ENCODE measurements around the gene TMEM204.
A peak's percentile ranks its signal among the peaks of the same experiment; 100 is the strongest.

TMEM204 gene

GRCh38 chr16:1510272-1510671 is 23.2 kb upstream of the TMEM204 start:
- peak overlapping the region; percentile 17; the same call in 1 of the 2 replicates for H3K27ac ChIP-seq

GRCh38 chr16:1510941-1511351 is 22.5 kb upstream of the TMEM204 start:
- H3K27ac ChIP-seq = peak overlapping the region; percentile 17; the same call in 1 of the 2 replicates
- TF ChIP-seq CTCF (conservative IDR thresholded peaks at IDR 0.05; ENCODE audit: low read depth) = no peak
- ChIA-PET CTCF (interaction anchor here (0.6 kb wide), 1 partner anchor 361 kb away, joined by 3 read pairs; no protein-coding TSS in a partner anchor), POLR2A (ENCODE audit: low non-redundant PET) (interaction anchor here (0.6 kb wide), 1 partner anchor 285 kb away, joined by 3 read pairs; no protein-coding TSS in a partner anchor)
- DNase-seq (ENCODE audit: low spot score) = no peak

More at GRCh38 chr16:1510272-1510671, 23.2 kb upstream of the TMEM204 start:
- ChIA-PET CTCF (interaction anchor here (0.6 kb wide), 1 partner anchor 362 kb away, joined by 3 read pairs; no protein-coding TSS in a partner anchor), POLR2A (ENCODE audit: low non-redundant PET) (no interaction called here)
- no peak for TF ChIP-seq CTCF (conservative IDR thresholded peaks at IDR 0.05; ENCODE audit: low read depth)
- no peak for DNase-seq (ENCODE audit: low spot score)

GRCh38 chr16:1511662-1512569 is 21.6 kb upstream of the TMEM204 start:
- no peak for TF ChIP-seq CTCF (conservative IDR thresholded peaks at IDR 0.05; ENCODE audit: low read depth)
- no peak overlapping the region for H3K27ac ChIP-seq
- ChIA-PET POLR2A (ENCODE audit: low non-redundant PET) (no interaction called here), CTCF (no interaction called here)
- no peak for DNase-seq (ENCODE audit: low spot score)

GRCh38 chr16:1512774-1513173 is 20.7 kb upstream of the TMEM204 start:
- TF ChIP-seq CTCF (conservative IDR thresholded peaks at IDR 0.05; ENCODE audit: low read depth) = no peak
- no peak overlapping the region for H3K27ac ChIP-seq
- ChIA-PET CTCF (interaction anchor here (0.6 to 0.7 kb wide), 2 partner anchors 25 to 212 kb away, joined by 5 read pairs; no protein-coding TSS in a partner anchor), POLR2A (ENCODE audit: low non-redundant PET) (no interaction called here)
- DNase-seq (ENCODE audit: low spot score) = no peak

- TF ChIP-seq CTCF (conservative IDR thresholded peaks at IDR 0.05; ENCODE audit: low read depth) = no peak
- DNase-seq (ENCODE audit: low spot score) = no peak
- no peak overlapping the region for H3K27ac ChIP-seq
- ChIA-PET CTCF (interaction anchor here (0.7 kb wide), 1 partner anchor 136 kb away, joined by 3 read pairs; no protein-coding TSS in a partner anchor), POLR2A (ENCODE audit: low non-redundant PET) (no interaction called here)
Observed at GRCh38 chr16:1514507-1514906, 19.0 kb upstream of the TMEM204 start.

GRCh38 chr16:1518626-1519135 is 14.8 kb upstream of the TMEM204 start:
- DNase-seq (ENCODE audit: low spot score) = no peak
- H3K27ac ChIP-seq = no peak overlapping the region
- no peak for TF ChIP-seq CTCF (conservative IDR thresholded peaks at IDR 0.05; ENCODE audit: low read depth)
- ChIA-PET POLR2A (ENCODE audit: low non-redundant PET) (interaction anchor here (1.1 kb wide), 1 partner anchor 26 kb away, joined by 4 read pairs; the partner anchor contains the start of gene TELO2), CTCF (no interaction called here)

All from RWPE1 (cell line).